Sigmoid colon (tissue), 7 donors: Measurements from ENCODE around the gene PPP6R3. TPM values are rescaled to one million over a fixed set of nuclear protein-coding genes. Genes with fewer than 3 reads are reported as not detected.

Source experiments
- DNase-seq: peaks from one replicate; pipeline ENCODE4 v3.0.0-alpha.2; 2019
- H3K27ac ChIP-seq, 4 donors: fragments of 200-600 bp; sonication (generic); one replicate each; pipeline ENCODE4 v1.5.1; 2016 to 2019; ENCODE audit warnings: mild to moderate bottlenecking in 1 of 4
- H3K27me3 ChIP-seq, 3 donors: fragments of 200-600 bp; sonication (generic); one replicate each; pipeline ENCODE4 v1.5.1; 2019; ENCODE audit warnings: mild to moderate bottlenecking in 1 of 3
- H3K36me3 ChIP-seq, 4 donors: fragments of 200-600 bp; sonication (generic); one replicate each; pipeline ENCODE4 v1.5.1; 2016 to 2019
- H3K4me1 ChIP-seq, 4 donors: fragments of 200-600 bp; sonication (generic); one replicate each; pipeline ENCODE4 v1.5.1; 2017 to 2019
- H3K4me3 ChIP-seq, 4 donors: fragments of 200-600 bp; sonication (generic); one replicate each; pipeline ENCODE4 v1.5.1; 2017 to 2019; ENCODE audit warnings: mild to moderate bottlenecking in 2 of 4, moderate library complexity in 1 of 4
- H3K9me3 ChIP-seq, 4 donors: fragments of 200-600 bp in 3 of 4; sonication (generic) in 3 of 4; one replicate each; pipeline versions ENCODE4 v1.5.1 to v1.6.1; 2013 to 2019
- CTCF ChIP-seq, 4 experiments: fragments of 450-650 bp in 3 of 4; fragments of 200-600 bp in 1 of 4; IDR thresholded peaks; one replicate each; pipeline ENCODE4 v1.5.1; 2016 to 2019; ENCODE audit warnings: antibody characterized with exemption in 4 of 4, mild to moderate bottlenecking in 3 of 4, moderate library complexity in 2 of 4
- EP300 ChIP-seq, 4 donors: sonication (generic); formaldehyde crosslinking; IDR thresholded peaks; one replicate each; pipeline ENCODE4 v1.6.1; 2017; ENCODE audit warnings: antibody characterized with exemption in 4 of 4
- POLR2A ChIP-seq, 2 donors: fragments of 450-650 bp; IDR thresholded peaks; one replicate each; pipeline ENCODE4 v1.6.1; 2016; ENCODE audit warnings: antibody characterized with exemption in 2 of 2, mild to moderate bottlenecking in 2 of 2, moderate library complexity in 2 of 2
- POLR2AphosphoS5 ChIP-seq, 4 donors: sonication (generic); formaldehyde crosslinking; IDR thresholded peaks; one replicate each; pipeline ENCODE4 v1.6.1; 2017; ENCODE audit warnings: antibody characterized with exemption in 4 of 4
- WGBS, 2 donors: extraction: QIAGEN DNeasy Blood & Tissue Kit; methylation state at CpG; one replicate each; pipeline ENCODE4 v1.1.7; 2013; 5-methylcytosine and 5-hydroxymethylcytosine counted together
- intact Hi-C: fragments of 100-400 bp; cut with DNase I; formaldehyde crosslinking; loops from one replicate; pipeline ENCODE4 v1.15.1; 2023
- polyA plus RNA-seq, 3 donors: library from polyadenylated mRNA; stranded (reverse); fragments of 200-250 nt; gene quantifications; one replicate each; pipeline ENCODE4 v1.2.3, GENCODE V29; 2013
- total RNA-seq, 4 donors: library from RNA; depleted of rRNA; stranded (reverse); fragments of >200 nt; gene quantifications; one replicate each; pipeline ENCODE4 v1.1.0, GENCODE V29; 2016
- donor health status: healthy with polysubstance abuse.
- donor health status: Bipolar disorder and iron deficiency.
- donor health status: healthy.

The PPP6R3 gene
- total and polyA plus RNA-seq, 7 donors, result 24.0 to 157 (median 133) TPM

- intact Hi-C loops, result no loop called here
- Histone ChIP-seq H3K4me1 (no peaks in the 10 kb centered on the region), H3K36me3 (peaks cover 31 to 93% (median 46%) of the 10 kb centered on the region in 4 donors), H3K4me3 (no peak overlapping the region), H3K27ac (no peak overlapping the region), H3K27me3 (no peaks in the 10 kb centered on the region), H3K9me3 (no peaks in the 10 kb centered on the region)
- no peak for DNase-seq
- 93 to 95% methylated on average over 4 of the region's 4 CpGs for WGBS, 2 donors
- TF ChIP-seq CTCF (IDR thresholded peaks at IDR 0.05), result no peak
- no peak for TF ChIP-seq POLR2A (IDR thresholded peaks at IDR 0.05)
- no peak for TF ChIP-seq POLR2AphosphoS5 (IDR thresholded peaks at IDR 0.05)
- no peak for TF ChIP-seq EP300 (IDR thresholded peaks at IDR 0.05)
Observed at GRCh38 chr11:68596231-68596630, 135.7 kb downstream of the PPP6R3 start.

- no peak overlapping the region for H3K4me3 ChIP-seq
- no peak for TF ChIP-seq CTCF (IDR thresholded peaks at IDR 0.05)
- no peak for TF ChIP-seq EP300 (IDR thresholded peaks at IDR 0.05)
- TF ChIP-seq POLR2AphosphoS5 (IDR thresholded peaks at IDR 0.05), result no peak
- TF ChIP-seq POLR2A (IDR thresholded peaks at IDR 0.05), result no peak
- H3K9me3 ChIP-seq, result no peaks in the 10 kb centered on the region
- WGBS, 2 donors, result 93 to 95% methylated on average over 7 of the region's 7 CpGs
- H3K27me3 ChIP-seq, result no peaks in the 10 kb centered on the region
- H3K27ac ChIP-seq, result no peak overlapping the region
- H3K36me3 ChIP-seq, result peaks cover 39 to 97% (median 66%) of the 10 kb centered on the region in 4 donors
- no peak for DNase-seq
- H3K4me1 ChIP-seq, result no peaks in the 10 kb centered on the region
- intact Hi-C loops, result no loop called here
Observed at GRCh38 chr11:68598816-68599653, 138.5 kb downstream of the PPP6R3 start.

- WGBS, 2 donors, result 90 to 91% methylated on average over 7 of the region's 7 CpGs
Observed at GRCh38 chr11:68601147-68601546, 140.6 kb downstream of the PPP6R3 start.

GRCh38 chr11:68609761-68610160 is 149.2 kb downstream of the PPP6R3 start:
- no peak for DNase-seq
- Histone ChIP-seq H3K27me3 (no peaks in the 10 kb centered on the region), H3K27ac (no peak overlapping the region), H3K4me3 (no peak overlapping the region), H3K36me3 (peaks cover 38 to 99% (median 65%) of the 10 kb centered on the region in 4 donors), H3K9me3 (no peaks in the 10 kb centered on the region), H3K4me1 (no peaks in the 10 kb centered on the region)
- WGBS, 2 donors, result 90 to 93% methylated on average over 13 of the region's 13 CpGs
- intact Hi-C loops, result no loop called here
- TF ChIP-seq EP300 (IDR thresholded peaks at IDR 0.05), result no peak
- TF ChIP-seq POLR2AphosphoS5 (IDR thresholded peaks at IDR 0.05), result no peak

More at GRCh38 chr11:68601147-68601546, 140.6 kb downstream of the PPP6R3 start:
- Histone ChIP-seq H3K4me1 (no peaks in the 10 kb centered on the region), H3K27me3 (no peaks in the 10 kb centered on the region), H3K36me3 (peaks cover 37 to 98% (median 80%) of the 10 kb centered on the region in 4 donors), H3K9me3 (no peaks in the 10 kb centered on the region), H3K27ac (no peak overlapping the region), H3K4me3 (no peak overlapping the region)
- no peak for DNase-seq
- intact Hi-C loops, result no loop called here
- no peak for TF ChIP-seq POLR2AphosphoS5 (IDR thresholded peaks at IDR 0.05)

- H3K36me3 ChIP-seq, result peaks cover 41 to 99% (median 60%) of the 10 kb centered on the region in 4 donors
- H3K27me3 ChIP-seq, result no peaks in the 10 kb centered on the region
- WGBS, 2 donors, result 77 to 88% methylated on average over 1 of the region's 1 CpG
Observed at GRCh38 chr11:68610452-68611116, 150.0 kb downstream of the PPP6R3 start.

More at GRCh38 chr11:68610452-68611116, 150.0 kb downstream of the PPP6R3 start:
- Histone ChIP-seq H3K4me3 (no peak overlapping the region), H3K4me1 (no peaks in the 10 kb centered on the region), H3K9me3 (no peaks in the 10 kb centered on the region), H3K27ac (no peak overlapping the region)
- intact Hi-C loops, result no loop called here
- DNase-seq, result no peak
- TF ChIP-seq POLR2A (IDR thresholded peaks at IDR 0.05) (no peak), CTCF (IDR thresholded peaks at IDR 0.05) (no peak), EP300 (IDR thresholded peaks at IDR 0.05) (no peak), POLR2AphosphoS5 (IDR thresholded peaks at IDR 0.05) (no peak)
